HepG2 (cell line): ENCODE results near the gene PCTP. TPM values are rescaled to one million over a fixed set of nuclear protein-coding genes. Genes with fewer than 3 reads are reported as not detected.

Experiments used
- ATAC-seq: fragments of 200-7000 bp; cut with Tn5 transposase; 3 replicates; pipeline ENCODE4 v1.9.1; 2020; ENCODE audit warnings: mild to moderate bottlenecking, moderate library complexity
- BruUV-seq: library from RNA; stranded (reverse); fragments of 400-500 nt; replicated peaks from 2 replicates; lab custom pipeline; 2021; lab: Mats Ljungman, UMichigan
- CTCF ChIA-PET: fragments of 300-600 bp; formaldehyde crosslinking; extraction: SDS; loops from one replicate; lab custom pipeline; 2021; ENCODE audit warnings: low total read pairs, inconsistent platforms, low intra/inter-chr PET ratio; lab: Yijun Ruan, JAX
- POLR2A ChIA-PET: fragments of 350-600 bp; sonication (Branson Sonifier 250); formaldehyde crosslinking; loops from one replicate; lab custom pipeline; 2020; ENCODE audit warnings: antibody characterized with exemption, inconsistent platforms; lab: Yijun Ruan, JAX
- DNase-seq: peaks from one replicate; pipeline ENCODE4 v3.0.0-alpha.2; 2015; ENCODE audit warnings: low spot score
- FAIRE-seq: peaks from 3 replicates; lab custom pipeline; 2011; peaks lifted over from hg19 to GRCh38; lab: Jason Lieb, UNC
- H2AFZ ChIP-seq: one replicate; pipeline ENCODE4 v1.6.1; 2011; ENCODE audit warnings: low read length, inconsistent platforms
- H3K27ac ChIP-seq: fragments of 300-600 bp; 3 replicates; pipeline ENCODE4 v1.8.0; 2011; ENCODE audit warnings: mixed run types, mild to moderate bottlenecking, mixed read lengths, low read length, inconsistent platforms; ENCODE audit not compliant: insufficient read depth; ENCODE audit errors: extremely low read length
- H3K27me3 ChIP-seq, 2 experiments: fragments of 200-600 bp in 1 of 2; 2 replicates in 1 of 2; 3 replicates in 1 of 2; pipeline versions ENCODE4 v1.6.0 to v1.8.0; 2011; ENCODE audit warnings: low read length in 2 of 2, mild to moderate bottlenecking in 2 of 2, moderate library complexity in 2 of 2, inconsistent platforms in 1 of 2; ENCODE audit not compliant: insufficient read depth in 2 of 2, control insufficient read depth in 1 of 2
- H3K36me3 ChIP-seq, 2 experiments: fragments of 200-600 bp in 1 of 2; replicated peaks in 1 of 2; 2 replicates in 1 of 2; 3 replicates in 1 of 2; pipeline versions ENCODE4 v1.5.1 to v1.8.0; 2011; ENCODE audit warnings: low read length in 2 of 2, inconsistent platforms in 1 of 2; ENCODE audit not compliant: insufficient read depth in 2 of 2, control insufficient read depth in 1 of 2
- H3K4me1 ChIP-seq: 2 replicates; pipeline ENCODE4 v1.5.1; 2012; ENCODE audit warnings: low read length, inconsistent platforms; ENCODE audit not compliant: insufficient read depth
- H3K4me2 ChIP-seq: 2 replicates; pipeline ENCODE4 v1.6.0; 2011; ENCODE audit warnings: low read depth, low read length, inconsistent platforms
- H3K4me3 ChIP-seq, 3 experiments: fragments of 200-600 bp in 1 of 3; sonication (generic), shearing (Covaris generic) in 1 of 3; replicated peaks in 1 of 3; 2 replicates each; pipeline ENCODE4 v1.5.1; 2011 to 2016; ENCODE audit warnings: low read length in 3 of 3, inconsistent platforms in 2 of 3, low read depth in 2 of 3, mild to moderate bottlenecking in 2 of 3, control low read depth in 1 of 3, mixed read lengths in 1 of 3; ENCODE audit not compliant: insufficient read depth in 1 of 3
- H3K79me2 ChIP-seq: one replicate; pipeline ENCODE4 v1.6.1; 2011; ENCODE audit warnings: low read length, inconsistent platforms; ENCODE audit not compliant: insufficient read depth
- H3K9ac ChIP-seq: 2 replicates; pipeline ENCODE4 v1.6.0; 2011; ENCODE audit warnings: mild to moderate bottlenecking, low read depth, low read length, inconsistent platforms; ENCODE audit not compliant: insufficient read depth
- H3K9me3 ChIP-seq: 2 replicates; pipeline ENCODE4 v1.5.1; 2012; ENCODE audit warnings: mild to moderate bottlenecking, low read length
- H4K20me1 ChIP-seq: 2 replicates; pipeline ENCODE4 v1.6.0; 2011; ENCODE audit warnings: inconsistent platforms, mild to moderate bottlenecking, low read length, moderate library complexity; ENCODE audit not compliant: insufficient read depth
- ATM ChIP-seq: fragments of 450-650 bp; IDR thresholded peaks from 2 replicates; pipeline ENCODE4 v1.7.1; 2017; ENCODE audit warnings: mild to moderate bottlenecking, borderline replicate concordance
- BCL6 ChIP-seq: IDR thresholded peaks from 2 replicates; pipeline ENCODE4 v1.6.1; 2016; ENCODE audit warnings: missing genetic modification reagents, missing compliant biosample characterization
- CBX5 ChIP-seq: sonication (generic); formaldehyde crosslinking; IDR thresholded peaks from 2 replicates; pipeline ENCODE4 v1.4.0; 2020; ENCODE audit warnings: missing genetic modification reagents, borderline replicate concordance
- ELF4 ChIP-seq: sonication (generic); formaldehyde crosslinking; IDR thresholded peaks from 2 replicates; pipeline ENCODE4 v1.5.0; 2020; ENCODE audit warnings: missing genetic modification reagents, mild to moderate bottlenecking, moderate library complexity, borderline replicate concordance
- IKZF1 ChIP-seq: fragments of 450-650 bp; IDR thresholded peaks from 2 replicates; pipeline ENCODE4 v1.7.1; 2016
- IKZF5 ChIP-seq: IDR thresholded peaks from 2 replicates; pipeline ENCODE4 v1.6.1; 2018; ENCODE audit warnings: missing genetic modification reagents, mild to moderate bottlenecking, missing compliant biosample characterization
- IRX3 ChIP-seq: sonication (generic); formaldehyde crosslinking; IDR thresholded peaks from 2 replicates; pipeline ENCODE4 v1.8.1; 2023; ENCODE audit warnings: mild to moderate bottlenecking, low read depth, missing genetic modification reagents, borderline replicate concordance
- KDM2A ChIP-seq: sonication (generic); formaldehyde crosslinking; IDR thresholded peaks from 2 replicates; pipeline ENCODE4 v1.4.0; 2020; ENCODE audit warnings: low read depth, missing genetic modification reagents, borderline replicate concordance
- SP140L ChIP-seq: sonication (generic); formaldehyde crosslinking; IDR thresholded peaks from 2 replicates; pipeline ENCODE4 v1.4.0; 2020; ENCODE audit warnings: missing genetic modification reagents, borderline replicate concordance
- SPEN ChIP-seq: sonication (generic); formaldehyde crosslinking; IDR thresholded peaks from 2 replicates; pipeline ENCODE4 v1.5.1; 2020; ENCODE audit warnings: low read depth, mild to moderate bottlenecking, missing genetic modification reagents
- ZMYM4 ChIP-seq: sonication (generic); formaldehyde crosslinking; IDR thresholded peaks from 2 replicates; pipeline ENCODE4 v1.8.1; 2023; ENCODE audit warnings: mild to moderate bottlenecking, missing genetic modification reagents
- ZNF577 ChIP-seq: sonication (generic); formaldehyde crosslinking; IDR thresholded peaks from 2 replicates; pipeline ENCODE4 v1.4.0; 2020; ENCODE audit warnings: mild to moderate bottlenecking, low read depth, missing genetic modification reagents, borderline replicate concordance
- ZNF670 ChIP-seq: sonication (generic); formaldehyde crosslinking; IDR thresholded peaks from 2 replicates; pipeline ENCODE4 v1.8.0; 2022; ENCODE audit warnings: mild to moderate bottlenecking, missing genetic modification reagents, borderline replicate concordance
- WGBS: methylation state at CpG from one replicate; pipeline ENCODE4 v1.1.6; 2017; ENCODE audit warnings: low lambda C conversion rate; 5-methylcytosine and 5-hydroxymethylcytosine counted together
- in situ Hi-C: cut with HindIII; loops from 2 replicates; pipeline ENCODE4 v1.10.0; 2017; ENCODE audit warnings: low pct_unique_long_range_greater_than_20kb; ENCODE audit not compliant: extremely low pct_ligation_motif_present
- intact Hi-C: fragments of 100-400 bp; cut with micrococcal nuclease; formaldehyde crosslinking; loops from one replicate; pipeline ENCODE4 v1.10.0; 2022; ENCODE audit not compliant: unreplicated experiment
- polyA plus RNA-seq, 8 experiments: library from polyadenylated mRNA; depleted of rRNA in 3 of 8; stranded (reverse) in 7 of 8; unstranded in 1 of 8; fragments of >200 nt; fragmentation: Illumina TruSeq in 4 of 8; extraction: Trizol in 4 of 8; gene quantifications; 2 replicates each; pipeline versions ENCODE4 v1.2.1 to v1.2.3, GENCODE V29; 2011 to 2016; ENCODE audit warnings: low read depth in 4 of 8, missing spikeins in 1 of 8, mixed read lengths in 1 of 8; ENCODE audit not compliant: insufficient read depth in 1 of 8
- total RNA-seq, 5 experiments: library from RNA; depleted of rRNA; stranded (reverse); fragments of >200 nt; fragmentation: Illumina TruSeq; extraction: Trizol; gene quantifications; 2 replicates each; pipeline ENCODE4 v1.2.3, GENCODE V29; 2016; ENCODE audit warnings: low read depth in 1 of 5
- TF ChIP-seq, protein P1 (sequence below): sonication (generic); formaldehyde crosslinking; IDR thresholded peaks from 2 replicates; pipeline ENCODE4 v1.5.0; 2020; ENCODE audit warnings: missing genetic modification reagents, mild to moderate bottlenecking, borderline replicate concordance
- TF ChIP-seq, protein P2 (sequence below): sonication (generic); formaldehyde crosslinking; IDR thresholded peaks from 2 replicates; pipeline ENCODE4 v1.4.0; 2020; ENCODE audit warnings: missing genetic modification reagents
- TF ChIP-seq, protein P3 (sequence below): sonication (generic); formaldehyde crosslinking; IDR thresholded peaks from 2 replicates; pipeline ENCODE4 v1.4.0; 2020; ENCODE audit warnings: missing genetic modification reagents
- TF ChIP-seq, protein P4 (sequence below): sonication (generic); formaldehyde crosslinking; IDR thresholded peaks from 2 replicates; pipeline ENCODE4 v1.4.0; 2020; ENCODE audit warnings: missing genetic modification reagents
- TF ChIP-seq, protein P5 (sequence below): sonication (generic); formaldehyde crosslinking; IDR thresholded peaks from 2 replicates; pipeline ENCODE4 v1.4.0; 2020; ENCODE audit warnings: missing genetic modification reagents

PCTP gene
- total and polyA plus RNA-seq, 2 of the 13 experiments (the other 11 are each of a cell fraction or from before 2014, with no cell fraction given) = 37.1 to 50.7 TPM

DNA sequence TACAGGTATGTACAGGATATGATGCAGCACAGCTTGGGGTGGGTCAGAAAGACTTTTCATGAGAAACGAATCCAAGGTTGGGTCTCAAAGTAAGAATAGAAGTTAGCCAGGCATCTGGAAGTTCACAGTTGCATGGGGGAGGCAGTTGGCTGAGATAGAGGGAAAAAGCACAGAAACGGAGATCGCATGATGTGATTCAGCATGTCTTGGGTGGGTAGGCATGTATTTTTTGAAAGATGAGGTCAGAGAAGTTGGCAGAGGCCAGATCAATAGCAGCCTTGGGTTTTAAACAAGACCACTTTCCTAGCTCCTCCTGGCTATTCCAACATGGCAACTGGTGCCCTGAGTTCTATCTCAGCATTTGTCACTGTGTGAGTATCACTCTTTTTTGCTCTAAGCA lies 67.2 kb downstream of the PCTP start:
- Histone ChIP-seq H3K4me1 (peaks cover 6% of the 10 kb centered on the region; the same call in 1 of the 2 replicates), H3K9me3 (no peaks in the 10 kb centered on the region), H3K9ac (no peak overlapping the region), H3K4me3 (no peak overlapping the region), H3K4me2 (no peak overlapping the region), H2AFZ (no peak overlapping the region), H3K36me3 (no peaks in the 10 kb centered on the region), H4K20me1 (no peaks in the 10 kb centered on the region), H3K27ac (no peak overlapping the region), H3K27me3 (peaks cover 0 to 6% of the 10 kb centered on the region in 2 experiments; a peak in 2 of 5 replicates), H3K79me2 (no peaks in the 10 kb centered on the region)
- POLR2A ChIA-PET = no interaction called here
- WGBS = 40% methylated on average over 3 of the region's 3 CpGs
- no TSS peak for BruUV-seq
- intact Hi-C loops (no loop called here), in situ Hi-C loops (no loop called here)
- FAIRE-seq (no peak), DNase-seq (no peak), ATAC-seq (no peak)
- CTCF ChIA-PET = no interaction called here
- TF ChIP-seq BCL6 (CRISPR knock-in tag) (no peak), SPEN (CRISPR knock-in tag) (no peak), SP140L (CRISPR knock-in tag) (no peak), KDM2A (CRISPR knock-in tag) (no peak), ELF4 (CRISPR knock-in tag) (no peak), CBX5 (CRISPR knock-in tag) (no peak), IKZF5 (CRISPR knock-in tag) (no peak), ZNF670 (CRISPR knock-in tag) (no peak), IKZF1 (no peak), ATM (no peak), ZMYM4 (no peak), ZNF577 (CRISPR knock-in tag) (no peak), IRX3 (no peak)
- TF ChIP-seq, protein P1, sequence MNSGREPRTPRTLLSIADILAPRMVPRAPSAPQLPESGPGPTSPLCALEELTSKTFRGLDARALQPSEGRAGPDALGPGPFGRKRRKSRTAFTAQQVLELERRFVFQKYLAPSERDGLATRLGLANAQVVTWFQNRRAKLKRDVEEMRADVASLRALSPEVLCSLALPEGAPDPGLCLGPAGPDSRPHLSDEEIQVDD (CRISPR knock-in tag) = no peak
- TF ChIP-seq, protein P2, sequence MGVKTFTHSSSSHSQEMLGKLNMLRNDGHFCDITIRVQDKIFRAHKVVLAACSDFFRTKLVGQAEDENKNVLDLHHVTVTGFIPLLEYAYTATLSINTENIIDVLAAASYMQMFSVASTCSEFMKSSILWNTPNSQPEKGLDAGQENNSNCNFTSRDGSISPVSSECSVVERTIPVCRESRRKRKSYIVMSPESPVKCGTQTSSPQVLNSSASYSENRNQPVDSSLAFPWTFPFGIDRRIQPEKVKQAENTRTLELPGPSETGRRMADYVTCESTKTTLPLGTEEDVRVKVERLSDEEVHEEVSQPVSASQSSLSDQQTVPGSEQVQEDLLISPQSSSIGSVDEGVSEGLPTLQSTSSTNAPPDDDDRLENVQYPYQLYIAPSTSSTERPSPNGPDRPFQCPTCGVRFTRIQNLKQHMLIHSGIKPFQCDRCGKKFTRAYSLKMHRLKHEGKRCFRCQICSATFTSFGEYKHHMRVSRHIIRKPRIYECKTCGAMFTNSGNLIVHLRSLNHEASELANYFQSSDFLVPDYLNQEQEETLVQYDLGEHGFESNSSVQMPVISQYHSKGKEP (CRISPR knock-in tag) = no peak
- TF ChIP-seq, protein P3, sequence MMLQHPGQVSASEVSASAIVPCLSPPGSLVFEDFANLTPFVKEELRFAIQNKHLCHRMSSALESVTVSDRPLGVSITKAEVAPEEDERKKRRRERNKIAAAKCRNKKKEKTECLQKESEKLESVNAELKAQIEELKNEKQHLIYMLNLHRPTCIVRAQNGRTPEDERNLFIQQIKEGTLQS (CRISPR knock-in tag) = no peak
- TF ChIP-seq, protein P4, sequence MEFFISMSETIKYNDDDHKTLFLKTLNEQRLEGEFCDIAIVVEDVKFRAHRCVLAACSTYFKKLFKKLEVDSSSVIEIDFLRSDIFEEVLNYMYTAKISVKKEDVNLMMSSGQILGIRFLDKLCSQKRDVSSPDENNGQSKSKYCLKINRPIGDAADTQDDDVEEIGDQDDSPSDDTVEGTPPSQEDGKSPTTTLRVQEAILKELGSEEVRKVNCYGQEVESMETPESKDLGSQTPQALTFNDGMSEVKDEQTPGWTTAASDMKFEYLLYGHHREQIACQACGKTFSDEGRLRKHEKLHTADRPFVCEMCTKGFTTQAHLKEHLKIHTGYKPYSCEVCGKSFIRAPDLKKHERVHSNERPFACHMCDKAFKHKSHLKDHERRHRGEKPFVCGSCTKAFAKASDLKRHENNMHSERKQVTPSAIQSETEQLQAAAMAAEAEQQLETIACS = no peak
- TF ChIP-seq, protein P5, sequence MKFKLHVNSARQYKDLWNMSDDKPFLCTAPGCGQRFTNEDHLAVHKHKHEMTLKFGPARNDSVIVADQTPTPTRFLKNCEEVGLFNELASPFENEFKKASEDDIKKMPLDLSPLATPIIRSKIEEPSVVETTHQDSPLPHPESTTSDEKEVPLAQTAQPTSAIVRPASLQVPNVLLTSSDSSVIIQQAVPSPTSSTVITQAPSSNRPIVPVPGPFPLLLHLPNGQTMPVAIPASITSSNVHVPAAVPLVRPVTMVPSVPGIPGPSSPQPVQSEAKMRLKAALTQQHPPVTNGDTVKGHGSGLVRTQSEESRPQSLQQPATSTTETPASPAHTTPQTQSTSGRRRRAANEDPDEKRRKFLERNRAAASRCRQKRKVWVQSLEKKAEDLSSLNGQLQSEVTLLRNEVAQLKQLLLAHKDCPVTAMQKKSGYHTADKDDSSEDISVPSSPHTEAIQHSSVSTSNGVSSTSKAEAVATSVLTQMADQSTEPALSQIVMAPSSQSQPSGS (CRISPR knock-in tag) = no peak
